VCaP (cell line): ENCODE measurements around the gene NKX2-2.
"Not testable (repeated sequence)": the region's sequence is repeated elsewhere in the genome, so short reads cannot be mapped to it uniquely, and the experiment has no call there.

Source experiments
- H3K27ac ChIP-seq: fragments of 450-650 bp; 2 replicates; pipeline ENCODE4 v1.5.1; 2017
- CTCF ChIP-seq: fragments of 450-650 bp; conservative IDR thresholded peaks from 2 replicates; pipeline ENCODE4 v1.5.1; 2017; ENCODE audit warnings: mild to moderate bottlenecking, moderate library complexity

NKX2-2 gene

GRCh38 chr20:21498635-21499034 is 15.2 kb downstream of the NKX2-2 start:
- H3K27ac ChIP-seq: no peak overlapping the region
- TF ChIP-seq CTCF: no peak

- no peak for TF ChIP-seq CTCF
Measured at GRCh38 chr20:21498195-21498594, 15.7 kb downstream of the NKX2-2 start.

GRCh38 chr20:21496452-21496851 is 17.4 kb downstream of the NKX2-2 start:
- TF ChIP-seq CTCF: no peak
- H3K27ac ChIP-seq: no peak overlapping the region

More at GRCh38 chr20:21498195-21498594, 15.7 kb downstream of the NKX2-2 start:
- H3K27ac ChIP-seq: no peak overlapping the region

DNA sequence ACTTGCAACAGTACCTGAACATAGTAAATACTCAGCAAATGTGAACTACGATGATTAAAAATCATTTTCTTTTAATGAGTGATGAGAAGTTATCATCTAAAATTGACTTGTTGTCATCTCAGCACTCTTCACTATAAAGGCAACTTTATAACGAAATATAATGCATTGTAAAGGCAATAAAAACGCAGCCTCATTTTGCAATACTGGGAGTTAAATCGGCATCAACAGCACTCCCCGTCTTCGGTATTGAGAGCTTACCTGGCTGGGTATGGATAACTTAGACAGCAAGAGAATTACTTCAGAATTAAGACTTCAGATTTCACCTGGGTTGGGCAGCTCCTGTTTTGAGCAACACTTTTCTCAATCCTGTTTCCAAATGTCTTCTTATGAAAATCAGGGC is 20.8 kb downstream of the NKX2-2 start:
- no peak overlapping the region for H3K27ac ChIP-seq
- TF ChIP-seq CTCF: no peak

DNA sequence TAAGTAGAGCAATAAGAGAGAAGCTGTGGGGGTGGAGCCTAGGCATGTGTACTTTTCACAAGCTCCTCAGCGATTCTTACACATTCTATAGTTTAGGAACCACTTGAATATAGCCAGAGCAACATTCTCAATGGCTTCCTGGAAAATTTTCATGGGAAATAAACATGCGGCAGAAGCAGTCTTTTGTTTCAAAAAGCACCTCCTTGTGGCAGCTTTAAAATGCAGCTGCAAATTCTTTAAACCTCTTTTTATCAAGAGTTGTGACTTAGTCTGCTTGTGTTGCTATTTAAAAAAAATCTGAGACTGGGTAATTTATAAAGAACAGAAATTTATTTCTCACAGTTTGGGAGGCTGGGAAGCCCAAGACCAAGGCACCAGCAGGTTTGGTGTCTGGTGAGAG is 23.8 kb downstream of the NKX2-2 start:
- peak; percentile 65 for TF ChIP-seq CTCF
- H3K27ac ChIP-seq: no peak overlapping the region

- not testable (repeated sequence) for H3K27ac ChIP-seq
Measured at GRCh38 chr20:21480144-21480543, 33.7 kb downstream of the NKX2-2 start.

GRCh38 chr20:21465799-21466198 is 48.1 kb downstream of the NKX2-2 start:
- no peak for TF ChIP-seq CTCF

GRCh38 chr20:21464916-21465315 is 48.9 kb downstream of the NKX2-2 start:
- H3K27ac ChIP-seq: no peak overlapping the region
- no peak for TF ChIP-seq CTCF

More at GRCh38 chr20:21465799-21466198, 48.1 kb downstream of the NKX2-2 start:
- no peak overlapping the region for H3K27ac ChIP-seq
